ENCODE data around the gene CBX6.
"Not testable (repeated sequence)": the region's sequence is repeated elsewhere in the genome, so short reads cannot be mapped to it uniquely, and the experiment has no call there.

The CBX6 gene

GRCh38 chr22:38907767-38908166 is 35.8 kb upstream of the CBX6 start:
- H3K27me3 ChIP-seq (replicated peaks), result no peaks in the 10 kb centered on the region
- no peak overlapping the region for H3K27ac ChIP-seq
- no peak overlapping the region for H3K4me3 ChIP-seq (ENCODE audit: low read depth, low read length)
- H3K36me3 ChIP-seq (replicated peaks), result no peaks in the 10 kb centered on the region
- DNase-seq, result no peak
- TF ChIP-seq CTCF (IDR thresholded peaks at IDR 0.05; ENCODE audit: low read depth, low read length, missing control alignments), result no peak
- in situ Hi-C loops (cut with HindIII; ENCODE audit: low pct_ligation_motif_present, low sequenced_read_pairs), result no loop called here

- Histone ChIP-seq H3K27ac (no peak overlapping the region), H3K4me3 (ENCODE audit: low read depth, low read length) (no peak overlapping the region), H3K36me3 (replicated peaks) (no peaks in the 10 kb centered on the region), H3K27me3 (replicated peaks) (no peaks in the 10 kb centered on the region)
- no peak for TF ChIP-seq CTCF (IDR thresholded peaks at IDR 0.05; ENCODE audit: low read depth, low read length, missing control alignments)
- in situ Hi-C loops (cut with HindIII; ENCODE audit: low pct_ligation_motif_present, low sequenced_read_pairs), result no loop called here
- DNase-seq, result no peak
Observed at GRCh38 chr22:38906052-38906451, 34.0 kb upstream of the CBX6 start.

GRCh38 chr22:38904052-38904617 is 32.1 kb upstream of the CBX6 start:
- H3K27ac ChIP-seq; H3K36me3 ChIP-seq (replicated peaks); DNase-seq; in situ Hi-C loops (cut with HindIII; ENCODE audit: low pct_ligation_motif_present, low sequenced_read_pairs); H3K27me3 ChIP-seq (replicated peaks); H3K4me3 ChIP-seq (ENCODE audit: low read depth, low read length): not testable (repeated sequence)

- no peak overlapping the region for H3K27ac ChIP-seq
- no peak for TF ChIP-seq CTCF (IDR thresholded peaks at IDR 0.05; ENCODE audit: low read depth, low read length, missing control alignments)
- H3K27me3 ChIP-seq (replicated peaks), result no peaks in the 10 kb centered on the region
- no peak for DNase-seq
- H3K36me3 ChIP-seq (replicated peaks), result no peaks in the 10 kb centered on the region
- in situ Hi-C loops (cut with HindIII; ENCODE audit: low pct_ligation_motif_present, low sequenced_read_pairs), result no loop called here
- H3K4me3 ChIP-seq (ENCODE audit: low read depth, low read length), result no peak overlapping the region
Observed at GRCh38 chr22:38901111-38901641, 29.2 kb upstream of the CBX6 start.

GRCh38 chr22:38900677-38901076 is 28.7 kb upstream of the CBX6 start:
- Histone ChIP-seq H3K4me3 (ENCODE audit: low read depth, low read length) (no peak overlapping the region), H3K27me3 (replicated peaks) (no peaks in the 10 kb centered on the region), H3K36me3 (replicated peaks) (no peaks in the 10 kb centered on the region), H3K27ac (no peak overlapping the region)
- no peak for DNase-seq
- in situ Hi-C loops (cut with HindIII; ENCODE audit: low pct_ligation_motif_present, low sequenced_read_pairs), result no loop called here
- TF ChIP-seq CTCF (IDR thresholded peaks at IDR 0.05; ENCODE audit: low read depth, low read length, missing control alignments), result no peak

- TF ChIP-seq CTCF (IDR thresholded peaks at IDR 0.05; ENCODE audit: low read depth, low read length, missing control alignments), result no peak
- Histone ChIP-seq H3K27me3 (replicated peaks) (no peaks in the 10 kb centered on the region), H3K27ac (no peak overlapping the region), H3K4me3 (ENCODE audit: low read depth, low read length) (no peak overlapping the region), H3K36me3 (replicated peaks) (no peaks in the 10 kb centered on the region)
- in situ Hi-C loops (cut with HindIII; ENCODE audit: low pct_ligation_motif_present, low sequenced_read_pairs), result no loop called here
- no peak for DNase-seq
Observed at GRCh38 chr22:38891256-38891655, 19.2 kb upstream of the CBX6 start.

Data from brain microvascular endothelial cell (primary cell).